Lower leg skin (tissue), 3 donors: ENCODE measurements around the gene FAM135A.

Experiments used
- CTCF ChIP-seq, 3 donors: fragments of 450-650 bp; IDR thresholded peaks; one replicate each; pipeline ENCODE4 v1.5.1; 2016; ENCODE audit warnings: antibody characterized with exemption in 3 of 3, mild to moderate bottlenecking in 3 of 3, moderate library complexity in 2 of 3
- POLR2A ChIP-seq, 2 donors: fragments of 450-650 bp; IDR thresholded peaks; one replicate each; pipeline ENCODE4 v1.6.1; 2016 to 2017; ENCODE audit warnings: antibody characterized with exemption in 2 of 2, mild to moderate bottlenecking in 1 of 2, moderate library complexity in 1 of 2

GRCh38 chr6:70557998-70558397 lies 144.7 kb downstream of the FAM135A start:
- TF ChIP-seq CTCF (IDR thresholded peaks at IDR 0.05): no peak
- TF ChIP-seq POLR2A (IDR thresholded peaks at IDR 0.05): no peak
